Measurements from ENCODE around the gene CYTH3.
A peak's percentile ranks its signal among the peaks of the same experiment; 100 is the strongest.
"Not testable (repeated sequence)": the region's sequence is repeated elsewhere in the genome, so short reads cannot be mapped to it uniquely, and the experiment has no call there.

Gene CYTH3

DNA sequence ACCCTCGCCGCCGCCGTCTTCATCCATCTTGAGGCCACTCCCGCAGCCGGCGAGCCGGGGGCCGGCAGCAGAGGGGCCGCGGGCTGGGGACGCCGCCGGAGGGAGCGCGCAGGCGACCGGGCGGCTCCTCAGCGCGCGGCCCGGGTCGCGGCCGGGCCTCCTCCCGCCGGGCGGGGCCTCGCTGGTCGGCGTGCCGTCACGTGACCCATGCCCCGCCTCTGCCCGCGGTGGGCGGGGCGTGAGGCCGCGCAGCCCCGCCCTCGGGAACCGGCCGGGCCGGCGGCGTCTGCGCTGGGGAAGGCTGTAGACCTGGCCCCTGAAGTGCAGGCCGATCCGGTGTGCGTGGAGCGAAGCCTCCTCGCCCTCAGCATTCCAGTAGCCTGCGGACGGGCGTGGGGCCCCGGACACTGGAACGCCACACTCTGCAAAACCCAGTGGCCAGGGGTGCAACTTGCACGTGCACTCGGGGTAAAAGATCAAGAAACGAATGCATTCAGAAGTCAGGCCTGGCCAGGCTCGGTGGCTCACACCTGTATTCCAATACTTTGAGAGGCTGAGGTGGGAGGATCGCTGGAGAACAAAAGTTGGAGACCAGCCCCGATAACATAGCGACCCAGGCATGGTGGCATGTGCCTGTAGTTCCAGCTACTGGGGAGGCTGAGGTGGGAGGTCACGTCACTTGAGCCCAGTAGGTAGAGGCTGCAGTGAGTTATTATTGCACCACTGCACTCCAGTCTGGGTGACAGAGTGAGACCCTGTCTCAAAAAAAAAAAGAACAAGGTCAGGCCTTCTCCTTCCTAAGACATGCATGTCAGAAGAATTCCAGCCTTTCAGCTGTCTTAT lies at the start of gene CYTH3:
Gene CYTH3, minus strand, starts transcription at position 144 of the 843 bp plus-strand sequence. Its CDS starts 117 bp downstream, at position 27.
- Histone ChIP-seq H3K4me3 (peak within 1 kb of the TSS; percentile 81 to 99 (median 88)), H3K27ac (peak within 1 kb of the TSS; percentile 56 to 94 (median 85))

- Histone ChIP-seq H3K4me3 (no peak overlapping the region), H3K27ac (no peak overlapping the region)
Measured at GRCh38 chr7:6320791-6321190, 48.4 kb upstream of the CYTH3 start.

DNA sequence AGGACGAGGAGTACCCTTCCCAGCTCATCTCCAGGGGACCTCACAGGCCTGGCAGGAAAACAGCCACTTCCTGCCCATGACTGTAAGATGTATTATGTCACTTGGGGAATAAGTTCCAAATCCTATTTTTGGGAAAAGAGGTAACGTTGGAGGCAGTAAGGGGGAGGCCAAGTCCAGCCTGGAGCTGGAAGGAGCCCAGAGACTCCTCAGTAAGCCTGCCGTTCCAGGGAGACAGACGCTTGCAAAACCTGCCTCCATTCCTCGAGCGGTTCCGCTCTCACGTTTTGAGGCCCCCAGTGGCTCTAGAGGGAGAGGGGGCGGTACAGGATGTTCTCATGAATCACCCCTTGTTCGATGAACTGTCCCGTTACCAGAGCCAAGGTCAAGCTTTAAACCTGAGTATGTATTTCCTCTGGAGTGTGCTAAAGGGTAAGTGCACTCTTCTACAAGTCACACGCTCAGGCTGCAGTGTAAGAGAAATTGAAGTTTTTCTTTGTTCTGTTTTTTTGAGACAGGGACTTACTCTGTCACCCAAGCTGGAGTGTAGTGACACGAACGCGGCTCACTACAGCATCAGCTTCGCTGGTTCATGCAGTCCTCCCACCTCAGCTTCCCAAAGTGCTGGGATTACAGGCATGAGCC lies 45.5 kb upstream of the CYTH3 start:
- H3K27ac ChIP-seq = peak overlapping the region in 7 of 21 experiments; percentile 0 to 59 (median 18)
- H3K4me3 ChIP-seq = no peak overlapping the region

- no peak overlapping the region for H3K4me3 ChIP-seq
- H3K27ac ChIP-seq = no peak overlapping the region
Measured at GRCh38 chr7:6316226-6316625, 43.8 kb upstream of the CYTH3 start.

- H3K27ac ChIP-seq = no peak overlapping the region
- H3K4me3 ChIP-seq = no peak overlapping the region
Measured at GRCh38 chr7:6315746-6316145, 43.3 kb upstream of the CYTH3 start.

GRCh38 chr7:6310271-6310993 lies 38.0 kb upstream of the CYTH3 start:
- H3K27ac ChIP-seq = no peak overlapping the region
- no peak overlapping the region for H3K4me3 ChIP-seq

DNA sequence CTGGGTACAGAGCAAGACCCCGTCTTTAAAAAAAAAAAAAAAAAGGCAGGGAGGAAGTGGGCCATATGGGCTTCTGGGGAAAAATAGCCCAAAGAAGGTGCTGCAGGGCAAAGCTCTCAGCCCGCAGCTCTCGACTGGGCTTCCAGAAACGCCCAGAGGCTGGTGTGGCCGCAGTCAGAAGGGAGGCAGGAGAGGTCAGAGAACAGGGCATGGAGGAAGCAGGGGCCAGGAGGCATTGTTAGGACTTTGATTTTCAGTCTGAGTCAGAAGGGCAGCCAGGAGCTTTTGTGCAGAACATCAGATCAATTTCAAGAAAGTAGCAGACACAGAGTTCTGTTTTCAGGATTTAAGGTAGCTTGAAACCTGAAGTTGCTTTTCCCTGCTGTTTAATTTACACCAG lies 35.3 kb upstream of the CYTH3 start:
- Histone ChIP-seq H3K27ac (no peak overlapping the region), H3K4me3 (no peak overlapping the region)

- Histone ChIP-seq H3K4me3 (no peak overlapping the region), H3K27ac (no peak overlapping the region)
Measured at GRCh38 chr7:6306471-6306870, 34.0 kb upstream of the CYTH3 start.

DNA sequence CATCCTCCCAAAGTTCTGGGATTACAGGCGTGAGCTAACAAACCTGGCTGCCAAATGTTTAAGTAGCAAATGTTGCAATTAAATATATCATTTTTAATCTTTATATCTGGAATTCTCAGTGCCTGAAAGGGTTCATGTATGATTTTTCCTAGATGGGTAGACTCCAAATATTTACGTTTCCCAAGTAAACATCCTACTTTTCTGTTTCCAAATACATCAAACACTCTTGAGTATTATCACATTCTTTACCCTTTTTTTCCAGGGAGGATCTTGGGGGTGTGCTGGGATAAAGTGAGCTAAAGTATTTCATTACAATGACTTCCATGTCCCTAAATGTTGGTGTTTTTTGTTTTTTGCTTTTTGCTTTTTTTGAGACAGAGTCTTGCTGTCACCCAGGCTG lies 32.9 kb upstream of the CYTH3 start:
- Histone ChIP-seq H3K27ac (no peak overlapping the region), H3K4me3 (no peak overlapping the region)

DNA sequence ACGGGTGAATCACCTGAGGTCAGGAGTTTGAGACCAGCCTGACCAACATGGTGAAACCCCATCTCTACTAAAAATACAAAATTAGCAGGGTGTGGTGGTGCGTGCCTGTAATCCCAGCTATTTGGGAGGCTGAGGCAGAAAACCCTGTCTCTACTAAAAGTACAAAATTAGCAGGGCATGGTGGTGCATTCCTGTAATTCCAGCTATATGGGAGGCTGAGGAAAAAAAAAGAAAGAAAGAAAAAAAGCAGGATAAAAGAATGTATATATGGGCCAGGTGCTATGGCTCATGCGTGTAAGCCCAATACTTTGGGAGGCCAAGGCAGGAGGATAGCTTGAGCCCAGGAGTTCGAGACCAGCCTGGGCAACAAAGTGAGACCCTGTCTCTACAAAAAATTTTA lies 29.0 kb upstream of the CYTH3 start:
- not testable (repeated sequence) for H3K27ac ChIP-seq, H3K4me3 ChIP-seq

GRCh38 chr7:6299774-6300173 lies 27.4 kb upstream of the CYTH3 start:
- no peak overlapping the region for H3K27ac ChIP-seq

GRCh38 chr7:6294839-6295238 lies 22.4 kb upstream of the CYTH3 start:
- Histone ChIP-seq H3K4me3 (no peak overlapping the region), H3K27ac (no peak overlapping the region)

More at GRCh38 chr7:6299774-6300173, 27.4 kb upstream of the CYTH3 start:
- H3K4me3 ChIP-seq = no peak overlapping the region

DNA sequence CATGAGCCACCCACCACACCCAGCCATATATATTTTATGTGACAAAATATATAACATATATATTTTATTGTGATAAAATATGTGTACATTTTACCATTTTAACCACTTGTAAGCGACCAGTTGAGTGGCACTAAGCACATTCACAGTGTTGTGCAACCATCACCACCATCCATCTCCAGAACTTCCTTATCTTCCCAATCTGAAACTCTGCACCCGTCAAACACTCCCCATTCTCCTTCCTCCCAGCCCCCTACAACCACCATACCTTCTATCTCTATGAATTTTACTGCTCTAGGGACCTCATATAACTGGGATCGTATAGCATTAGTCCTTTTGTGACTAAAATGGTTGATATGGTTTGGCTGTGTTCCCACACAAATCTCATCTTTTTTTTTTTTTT lies 20.8 kb upstream of the CYTH3 start:
- Histone ChIP-seq H3K4me3 (no peak overlapping the region), H3K27ac (no peak overlapping the region)

GRCh38 chr7:6291941-6292340 lies 19.5 kb upstream of the CYTH3 start:
- H3K4me3 ChIP-seq = not testable (repeated sequence)

DNA sequence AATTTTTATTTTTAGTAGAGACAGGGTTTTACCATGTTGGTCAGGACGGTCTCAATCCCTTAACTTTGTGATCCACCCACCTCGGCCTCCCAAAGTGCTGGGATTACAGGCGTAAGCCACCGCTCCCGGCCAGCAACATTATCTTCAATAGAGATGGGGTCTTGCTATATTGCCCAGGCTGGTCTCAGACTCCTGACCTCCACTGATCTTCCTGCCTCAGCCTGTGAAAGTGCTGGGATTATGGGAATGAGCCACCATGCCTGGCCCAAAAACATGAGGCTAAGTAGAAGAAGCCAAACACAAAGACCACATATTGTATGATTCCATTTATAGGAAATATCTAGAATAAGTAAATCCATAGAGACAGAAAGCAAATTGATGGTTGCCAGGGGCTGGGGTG lies 19.1 kb upstream of the CYTH3 start:
- H3K4me3 ChIP-seq = no peak overlapping the region
- H3K27ac ChIP-seq = no peak overlapping the region

More at GRCh38 chr7:6291941-6292340, 19.5 kb upstream of the CYTH3 start:
- H3K27ac ChIP-seq = not testable (repeated sequence)

GRCh38 chr7:6290319-6290741 lies 17.9 kb upstream of the CYTH3 start:
- H3K27ac ChIP-seq = peak overlapping the region in 1 of 21 experiments; percentile 40

DNA sequence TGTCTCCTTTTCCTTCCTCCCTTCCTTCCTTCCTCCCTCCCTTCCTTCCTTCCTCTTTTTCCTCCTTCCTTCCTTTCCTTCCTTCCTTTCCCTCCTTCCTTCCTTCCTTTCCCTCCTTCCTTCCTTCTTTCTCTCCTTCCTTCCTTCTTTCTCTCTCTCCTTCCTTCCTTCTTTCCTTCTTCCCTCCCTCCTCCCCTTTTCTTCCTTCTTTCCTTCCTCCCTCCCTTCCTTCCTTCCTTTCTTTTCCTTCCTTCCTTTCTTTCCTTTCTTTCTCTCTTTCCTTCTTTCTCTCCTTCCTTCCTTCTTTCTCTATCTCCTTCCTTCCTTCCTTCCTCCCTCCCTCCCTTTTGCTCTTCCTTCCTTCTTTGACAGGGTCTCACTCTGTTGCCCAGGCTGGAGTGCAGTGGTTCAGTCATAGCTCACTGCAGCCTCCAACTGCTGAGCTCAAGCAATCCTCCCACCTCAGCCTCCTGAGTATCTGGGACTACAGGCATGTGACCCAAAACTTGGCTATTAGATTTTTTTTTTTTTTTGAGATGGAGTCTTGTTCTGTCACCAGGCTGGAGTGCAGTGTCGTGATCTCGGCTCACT lies 15.9 kb upstream of the CYTH3 start:
- Histone ChIP-seq H3K4me3 (no peak overlapping the region), H3K27ac (no peak overlapping the region)

More at GRCh38 chr7:6290319-6290741, 17.9 kb upstream of the CYTH3 start:
- no peak overlapping the region for H3K4me3 ChIP-seq

- Histone ChIP-seq H3K27ac (no peak overlapping the region), H3K4me3 (no peak overlapping the region)
Measured at GRCh38 chr7:6286486-6286885, 14.1 kb upstream of the CYTH3 start.

GRCh38 chr7:6284461-6285360 lies 12.3 kb upstream of the CYTH3 start:
- peak overlapping the region in 3 of 21 experiments; percentile 3 to 66 (median 37) for H3K27ac ChIP-seq
- no peak overlapping the region for H3K4me3 ChIP-seq
